Raji (cell line): ENCODE data around the gene ARHGEF38.

Experiments used
- POLR2A ChIP-seq: IDR thresholded peaks from 2 replicates; pipeline ENCODE4 v1.6.1; 2011; ENCODE audit warnings: low read depth, low read length, control low read depth; ENCODE audit not compliant: insufficient read depth

ARHGEF38 gene, protein sequence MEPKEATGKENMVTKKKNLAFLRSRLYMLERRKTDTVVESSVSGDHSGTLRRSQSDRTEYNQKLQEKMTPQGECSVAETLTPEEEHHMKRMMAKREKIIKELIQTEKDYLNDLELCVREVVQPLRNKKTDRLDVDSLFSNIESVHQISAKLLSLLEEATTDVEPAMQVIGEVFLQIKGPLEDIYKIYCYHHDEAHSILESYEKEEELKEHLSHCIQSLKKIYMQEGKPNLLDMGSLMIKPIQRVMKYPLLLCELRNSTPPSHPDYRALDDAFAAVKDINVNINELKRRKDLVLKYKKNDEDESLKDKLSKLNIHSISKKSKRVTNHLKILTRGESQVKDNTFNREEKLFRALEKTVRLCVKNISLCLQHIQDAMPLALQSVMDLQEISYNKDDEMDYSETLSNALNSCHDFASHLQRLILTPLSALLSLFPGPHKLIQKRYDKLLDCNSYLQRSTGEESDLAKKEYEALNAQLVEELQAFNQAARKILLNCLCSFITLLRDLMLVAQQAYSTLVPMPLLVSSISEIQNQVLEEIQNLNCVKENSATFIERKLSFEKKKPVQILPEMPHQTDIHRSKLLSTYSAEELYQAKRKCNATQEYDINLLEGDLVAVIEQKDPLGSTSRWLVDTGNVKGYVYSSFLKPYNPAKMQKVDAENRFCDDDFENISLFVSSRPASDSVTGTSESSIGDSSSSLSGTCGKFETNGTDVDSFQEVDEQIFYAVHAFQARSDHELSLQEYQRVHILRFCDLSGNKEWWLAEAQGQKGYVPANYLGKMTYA

GRCh38 chr4:105551965-105552746, at the start of gene ARHGEF38:
Gene ARHGEF38, plus strand, starts transcription at chr4:105552620. Its CDS starts 146 bp downstream, at chr4:105552766.
- no peak for TF ChIP-seq POLR2A

- TF ChIP-seq POLR2A = no peak
These were observed 48.9 kb upstream of the ARHGEF38 start for GRCh38 chr4:105503484-105503883.

- no peak for TF ChIP-seq POLR2A
These were observed 47.7 kb upstream of the ARHGEF38 start for GRCh38 chr4:105504744-105505143.

DNA sequence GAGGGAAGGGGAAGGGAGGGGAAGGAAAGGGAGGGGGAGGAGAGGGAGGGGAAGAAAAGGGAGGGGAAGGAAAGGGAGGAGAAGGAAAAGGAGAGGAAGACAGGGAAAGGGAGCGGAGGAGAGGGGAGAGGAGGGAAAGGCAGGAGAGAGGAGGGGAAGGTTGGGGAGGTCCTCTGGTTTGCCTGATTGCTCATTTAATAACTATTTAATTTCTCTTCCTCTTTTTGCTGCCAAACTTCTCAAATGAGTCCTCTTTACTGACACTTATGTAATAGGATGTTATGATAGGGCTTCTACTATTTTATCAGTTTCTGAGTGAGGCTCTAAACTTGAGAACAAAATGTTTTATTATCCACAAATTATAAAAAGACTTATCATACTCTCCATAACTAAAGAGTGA, 43.1 kb upstream of the ARHGEF38 start:
- TF ChIP-seq POLR2A = no peak

GRCh38 chr4:105509714-105510113, 42.7 kb upstream of the ARHGEF38 start:
- no peak for TF ChIP-seq POLR2A

DNA sequence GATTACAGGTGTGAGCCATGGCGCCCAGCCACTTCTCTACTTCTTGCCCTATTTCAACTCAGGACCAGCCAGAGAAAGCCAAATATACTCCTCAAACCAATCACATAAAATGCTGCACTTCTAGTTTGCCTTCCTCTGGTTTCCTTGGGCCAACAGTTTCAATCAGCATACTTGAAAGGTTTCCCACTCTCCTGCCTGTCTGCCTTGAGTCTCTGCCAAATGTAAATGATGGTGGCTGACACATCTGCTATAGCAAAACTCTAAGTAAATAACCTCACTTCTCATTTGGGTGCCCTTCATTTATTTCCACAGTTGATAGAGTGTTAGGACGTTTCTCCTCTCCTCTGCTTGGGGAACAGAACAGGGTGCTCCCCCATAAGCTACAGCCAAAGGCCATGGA, 42.2 kb upstream of the ARHGEF38 start:
- no peak for TF ChIP-seq POLR2A

GRCh38 chr4:105520819-105521790, 31.3 kb upstream of the ARHGEF38 start:
- no peak for TF ChIP-seq POLR2A

DNA sequence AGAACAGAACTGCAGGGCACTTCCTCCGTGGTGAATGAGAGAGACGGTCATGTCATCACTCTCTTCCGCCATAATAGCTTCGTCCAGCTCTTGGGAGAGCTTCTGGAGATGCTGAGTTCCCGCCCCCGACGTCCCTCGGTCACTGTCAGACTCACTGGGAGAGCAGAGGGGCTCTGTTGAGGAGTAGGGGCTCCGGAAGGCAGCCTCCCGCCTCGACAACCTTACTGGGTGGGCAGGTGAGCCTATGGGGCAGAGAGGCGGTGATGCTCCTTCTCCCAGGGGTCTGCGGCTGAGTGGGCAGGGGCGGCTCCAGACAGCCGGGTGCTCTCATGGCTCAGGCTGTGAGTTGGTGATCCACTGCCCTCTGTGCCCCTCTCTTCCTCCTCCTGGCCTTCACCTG, 25.8 kb upstream of the ARHGEF38 start:
- no peak for TF ChIP-seq POLR2A

GRCh38 chr4:105527081-105527480, 25.3 kb upstream of the ARHGEF38 start:
- TF ChIP-seq POLR2A = no peak

DNA sequence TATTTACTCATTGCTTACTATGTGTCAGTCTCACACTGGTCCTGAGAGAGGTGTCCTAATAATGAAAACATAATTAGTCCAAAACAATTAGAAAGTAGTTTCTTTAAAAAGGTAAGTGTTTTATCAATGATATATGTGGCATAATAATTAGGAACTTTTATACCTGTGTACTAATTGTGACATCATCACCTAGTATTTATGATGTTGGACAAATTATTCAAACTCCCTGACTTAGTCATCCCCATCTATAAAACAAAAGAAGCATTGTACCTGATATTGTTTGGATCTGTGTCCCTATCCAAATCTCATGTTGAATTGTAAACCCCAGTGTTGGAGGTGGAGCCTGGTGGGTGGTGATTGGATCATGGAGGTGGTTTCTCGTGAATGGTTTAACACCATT, 15.8 kb upstream of the ARHGEF38 start:
- TF ChIP-seq POLR2A = no peak

DNA sequence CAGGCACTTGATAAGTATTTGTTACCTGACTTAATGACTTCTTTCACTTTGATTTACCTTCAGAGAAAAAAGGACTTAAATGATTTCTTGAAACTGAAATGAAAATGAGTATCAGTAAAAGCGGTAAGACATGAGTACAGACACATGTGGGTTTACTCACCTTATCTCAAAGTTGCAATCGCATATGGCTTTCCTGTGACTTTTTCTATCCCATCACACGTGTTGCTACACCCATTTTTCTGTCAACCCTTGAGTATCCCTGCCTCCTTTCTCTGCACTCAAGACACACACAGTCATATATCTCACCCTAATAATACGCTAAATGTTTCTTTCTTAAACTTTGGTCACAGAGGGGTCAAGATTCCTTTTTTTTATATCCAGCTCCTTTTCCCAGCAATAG, 11.0 kb upstream of the ARHGEF38 start:
- TF ChIP-seq POLR2A = no peak

DNA sequence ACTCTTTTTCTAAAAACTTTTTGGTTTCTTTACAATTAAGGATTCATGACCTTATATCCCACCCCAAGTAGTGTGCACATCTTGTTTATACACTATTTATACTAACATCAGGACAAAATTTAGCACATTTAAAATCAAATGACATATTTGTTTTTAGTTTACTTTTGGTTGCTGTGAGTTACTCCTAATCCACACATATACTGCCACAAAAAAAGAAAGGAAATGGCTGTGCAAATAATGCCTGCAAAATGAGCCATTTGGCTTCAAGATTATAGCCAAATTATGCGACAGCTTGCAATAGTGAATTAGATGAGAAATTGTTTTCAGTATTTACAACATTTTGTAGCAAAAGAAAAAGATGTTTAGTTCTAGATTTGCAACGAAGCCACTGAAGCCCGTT, 10.4 kb upstream of the ARHGEF38 start:
- no peak for TF ChIP-seq POLR2A

DNA sequence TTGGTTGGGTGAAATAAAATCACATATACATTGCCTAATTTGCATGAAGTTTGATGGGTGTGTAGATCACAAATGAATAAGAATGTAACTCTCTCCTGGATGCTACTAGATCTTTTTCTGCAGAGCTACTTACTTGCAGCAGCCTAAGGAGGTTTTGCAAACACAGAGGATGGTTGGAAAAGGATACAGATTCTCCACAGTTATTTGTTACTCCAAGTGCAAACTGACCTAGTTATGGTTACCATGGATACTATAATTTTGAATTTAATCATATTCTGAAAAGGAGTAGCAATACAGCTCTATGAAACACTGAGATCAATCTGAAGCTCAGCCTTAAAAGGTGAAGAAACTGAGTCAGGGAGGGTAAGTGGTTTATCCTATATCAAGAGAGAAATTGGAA, 9.1 kb upstream of the ARHGEF38 start:
- no peak for TF ChIP-seq POLR2A

DNA sequence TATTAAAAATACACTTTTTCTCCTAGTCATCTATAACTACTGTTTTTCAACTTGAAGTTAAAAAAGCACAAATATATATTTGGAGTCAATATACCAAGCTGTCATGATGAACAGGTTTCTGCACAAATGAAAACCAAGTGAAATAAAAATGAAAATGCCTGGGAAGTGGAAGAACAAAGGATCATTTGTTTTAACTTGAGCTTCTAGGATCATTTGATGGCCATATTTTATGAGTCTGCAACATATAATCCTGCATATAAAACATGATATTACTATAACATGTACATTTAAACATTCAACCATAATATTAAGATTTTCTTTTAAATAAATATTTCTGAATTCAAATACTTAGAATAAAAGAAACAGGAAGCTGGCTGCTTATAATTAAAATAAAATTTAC, 8.5 kb upstream of the ARHGEF38 start:
- no peak for TF ChIP-seq POLR2A
